ENCODE data around the gene PPARG.

- no peak for TF ChIP-seq POLR2A (IDR thresholded peaks at IDR 0.05)
- TF ChIP-seq CTCF (IDR thresholded peaks at IDR 0.05): no peak
Measured at GRCh38 chr3:12439161-12439940, 150.5 kb downstream of the PPARG start.

All from upper lobe of left lung (tissue), 4 donors.